PC-9 (cell line): ENCODE measurements around the gene TRIM37. TPM values are rescaled to one million over a fixed set of nuclear protein-coding genes. Genes with fewer than 3 reads are reported as not detected.

Source experiments
- BruUV-seq: library from RNA; stranded (reverse); fragments of 400-500 nt; replicated peaks from 2 replicates; lab custom pipeline; 2021; lab: Mats Ljungman, UMichigan
- CTCF ChIA-PET: fragments of 300-600 bp; sonication (Branson Sonifier 250); formaldehyde crosslinking; loops from one replicate; lab custom pipeline; 2022; ENCODE audit warnings: antibody characterized with exemption; lab: Charles Lee
- POLR2A ChIA-PET: fragments of 300-600 bp; sonication (Branson Sonifier 250); formaldehyde crosslinking; loops from one replicate; lab custom pipeline; 2022; ENCODE audit warnings: antibody characterized with exemption; ENCODE audit not compliant: unreplicated experiment; lab: Charles Lee
- DNase-seq, 2 experiments: peaks; one replicate each; pipeline versions ENCODE4 v3.0.0 to v3.0.0-alpha.2; 2015 to 2022; ENCODE audit warnings: mixed read lengths in 1 of 2
- H2AFZ ChIP-seq: fragments of 200-600 bp; sonication (generic); 2 replicates; pipeline ENCODE4 v1.8.1; 2017; ENCODE audit warnings: antibody characterized with exemption
- H3F3A ChIP-seq: fragments of 200-600 bp; sonication (generic); 2 replicates; pipeline ENCODE4 v1.8.1; 2017; ENCODE audit warnings: antibody characterized with exemption, mild to moderate bottlenecking, low read depth; ENCODE audit not compliant: insufficient read depth
- H3K27ac ChIP-seq: fragments of 200-600 bp; sonication (generic); 2 replicates; pipeline ENCODE4 v1.6.1; 2016; ENCODE audit warnings: mixed run types
- H3K27me3 ChIP-seq: fragments of 200-600 bp; sonication (generic); 2 replicates; pipeline ENCODE4 v1.6.1; 2016; ENCODE audit warnings: low read depth, mixed run types; ENCODE audit not compliant: insufficient read depth
- H3K36me3 ChIP-seq: fragments of 200-600 bp; sonication (generic); 2 replicates; pipeline ENCODE4 v1.6.1; 2016; ENCODE audit warnings: low read depth, mixed run types
- H3K4me1 ChIP-seq: fragments of 200-600 bp; sonication (generic); replicated peaks from 2 replicates; pipeline ENCODE4 v1.6.1; 2016; ENCODE audit warnings: mixed run types; ENCODE audit not compliant: insufficient read depth
- H3K4me2 ChIP-seq: fragments of 200-600 bp; sonication (generic); 2 replicates; pipeline ENCODE4 v1.6.1; 2017; ENCODE audit warnings: mixed run types
- H3K4me3 ChIP-seq: fragments of 200-600 bp; sonication (generic); 2 replicates; pipeline ENCODE4 v1.6.1; 2016; ENCODE audit warnings: mixed run types
- H3K79me2 ChIP-seq: fragments of 200-600 bp; sonication (generic); 2 replicates; pipeline ENCODE4 v1.6.1; 2017; ENCODE audit warnings: low read depth, mixed run types
- H3K9me2 ChIP-seq: fragments of 200-600 bp; sonication (generic); 2 replicates; pipeline ENCODE4 v1.8.1; 2017; ENCODE audit warnings: mild to moderate bottlenecking; ENCODE audit not compliant: insufficient read depth
- H3K9me3 ChIP-seq: fragments of 200-600 bp; sonication (generic); 2 replicates; pipeline ENCODE4 v1.8.1; 2016; ENCODE audit warnings: low read depth; ENCODE audit not compliant: insufficient read depth
- H4K20me1 ChIP-seq: fragments of 200-600 bp; sonication (generic); 2 replicates; pipeline ENCODE4 v1.8.1; 2017; ENCODE audit not compliant: insufficient read depth
- EZH2 ChIP-seq: fragments of 200-600 bp; sonication (generic); IDR thresholded peaks from 2 replicates; pipeline ENCODE4 v1.8.0; 2017; ENCODE audit warnings: antibody characterized with exemption, low read depth
- intact Hi-C: fragments of 100-400 bp; cut with micrococcal nuclease; formaldehyde crosslinking; loops from one replicate; pipeline ENCODE4 v1.10.0; 2022; ENCODE audit not compliant: unreplicated experiment
- total RNA-seq: library from RNA; stranded (reverse); gene quantifications from 2 replicates; pipeline ENCODE4 v1.2.3, GENCODE V29; 2021
- TF ChIP-seq, protein P1 (sequence below): fragments of 200-600 bp; sonication (generic); conservative IDR thresholded peaks from 2 replicates; pipeline ENCODE4 v1.6.1; 2017; ENCODE audit warnings: mixed run types, antibody characterized with exemption, mild to moderate bottlenecking, moderate library complexity

TRIM37 gene
- total RNA-seq, 1 experiment from 2014 or later, result 24.6 TPM

- no peaks in the 10 kb centered on the region for H3K27me3 ChIP-seq
- no peaks in the 10 kb centered on the region for H3K9me3 ChIP-seq
- TF ChIP-seq, protein P1, sequence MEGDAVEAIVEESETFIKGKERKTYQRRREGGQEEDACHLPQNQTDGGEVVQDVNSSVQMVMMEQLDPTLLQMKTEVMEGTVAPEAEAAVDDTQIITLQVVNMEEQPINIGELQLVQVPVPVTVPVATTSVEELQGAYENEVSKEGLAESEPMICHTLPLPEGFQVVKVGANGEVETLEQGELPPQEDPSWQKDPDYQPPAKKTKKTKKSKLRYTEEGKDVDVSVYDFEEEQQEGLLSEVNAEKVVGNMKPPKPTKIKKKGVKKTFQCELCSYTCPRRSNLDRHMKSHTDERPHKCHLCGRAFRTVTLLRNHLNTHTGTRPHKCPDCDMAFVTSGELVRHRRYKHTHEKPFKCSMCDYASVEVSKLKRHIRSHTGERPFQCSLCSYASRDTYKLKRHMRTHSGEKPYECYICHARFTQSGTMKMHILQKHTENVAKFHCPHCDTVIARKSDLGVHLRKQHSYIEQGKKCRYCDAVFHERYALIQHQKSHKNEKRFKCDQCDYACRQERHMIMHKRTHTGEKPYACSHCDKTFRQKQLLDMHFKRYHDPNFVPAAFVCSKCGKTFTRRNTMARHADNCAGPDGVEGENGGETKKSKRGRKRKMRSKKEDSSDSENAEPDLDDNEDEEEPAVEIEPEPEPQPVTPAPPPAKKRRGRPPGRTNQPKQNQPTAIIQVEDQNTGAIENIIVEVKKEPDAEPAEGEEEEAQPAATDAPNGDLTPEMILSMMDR, result no peak
- no peak for TF ChIP-seq EZH2
- BruUV-seq, result no TSS peak
- intact Hi-C loops, result loop anchor here (1.0 to 10.0 kb wide), 3 partner anchors 293 to 689 kb away; no protein-coding TSS in a partner anchor
- H3K79me2 ChIP-seq, result no peaks in the 10 kb centered on the region
- no peaks in the 10 kb centered on the region for H3K9me2 ChIP-seq
- CTCF ChIA-PET, result interaction anchor here (0.6 to 0.7 kb wide), 2 partner anchors 88 to 1068 kb away, joined by 6 to 12 read pairs; no protein-coding TSS in a partner anchor
- H3K4me1 ChIP-seq, result no peaks in the 10 kb centered on the region
- H3K27ac ChIP-seq, result no peak overlapping the region
- no peak for DNase-seq
- no peak overlapping the region for H3K4me2 ChIP-seq
- H2AFZ ChIP-seq, result no peak overlapping the region
- H3K4me3 ChIP-seq, result no peak overlapping the region
- no peaks in the 10 kb centered on the region for H4K20me1 ChIP-seq
- H3K36me3 ChIP-seq, result peaks cover 5% of the 10 kb centered on the region; the same call in 1 of the 2 replicates
- peaks cover 10% of the 10 kb centered on the region; the same call in 1 of the 2 replicates for H3F3A ChIP-seq
- POLR2A ChIA-PET, result no interaction called here
These were observed 102.8 kb downstream of the TRIM37 start for GRCh38 chr17:59003860-59004259.

DNA sequence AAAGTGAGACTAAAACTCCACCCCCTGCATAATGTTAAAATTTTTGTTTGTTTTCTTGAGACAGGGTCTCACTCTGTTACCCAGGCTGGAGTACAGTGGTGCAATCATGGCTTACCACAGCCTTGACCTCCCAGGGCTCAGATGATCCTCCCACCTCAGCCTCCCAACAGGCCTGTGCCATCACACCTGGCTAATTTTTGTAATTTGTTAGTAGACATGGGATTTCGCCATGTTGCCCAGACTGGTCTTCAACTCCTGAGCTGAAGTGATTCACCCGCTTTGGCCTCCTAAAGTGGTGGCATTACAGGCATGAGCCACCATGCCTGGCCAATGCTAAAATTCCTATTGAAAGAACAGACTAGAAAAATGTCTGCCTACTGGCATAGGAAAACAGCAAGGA, 103.8 kb downstream of the TRIM37 start:
- ChIA-PET CTCF (no interaction called here), POLR2A (no interaction called here)
- no peaks in the 10 kb centered on the region for H3K9me2 ChIP-seq
- H4K20me1 ChIP-seq, result no peaks in the 10 kb centered on the region
- no peak overlapping the region for H3K4me3 ChIP-seq
- no peak overlapping the region for H2AFZ ChIP-seq
- H3K4me1 ChIP-seq, result peaks cover 9% of the 10 kb centered on the region
- no TSS peak for BruUV-seq
- DNase-seq, result no peak
- intact Hi-C loops, result loop anchor here (10.0 kb wide), 1 partner anchor 688 kb away; no protein-coding TSS in a partner anchor
- H3K9me3 ChIP-seq, result no peaks in the 10 kb centered on the region
- no peaks in the 10 kb centered on the region for H3K79me2 ChIP-seq
- TF ChIP-seq, protein P1, result no peak
- no peak for TF ChIP-seq EZH2
- peaks cover 5% of the 10 kb centered on the region; the same call in 1 of the 2 replicates for H3K36me3 ChIP-seq
- peaks cover 10% of the 10 kb centered on the region; the same call in 1 of the 2 replicates for H3F3A ChIP-seq
- no peaks in the 10 kb centered on the region for H3K27me3 ChIP-seq
- no peak overlapping the region for H3K27ac ChIP-seq
- H3K4me2 ChIP-seq, result no peak overlapping the region

DNA sequence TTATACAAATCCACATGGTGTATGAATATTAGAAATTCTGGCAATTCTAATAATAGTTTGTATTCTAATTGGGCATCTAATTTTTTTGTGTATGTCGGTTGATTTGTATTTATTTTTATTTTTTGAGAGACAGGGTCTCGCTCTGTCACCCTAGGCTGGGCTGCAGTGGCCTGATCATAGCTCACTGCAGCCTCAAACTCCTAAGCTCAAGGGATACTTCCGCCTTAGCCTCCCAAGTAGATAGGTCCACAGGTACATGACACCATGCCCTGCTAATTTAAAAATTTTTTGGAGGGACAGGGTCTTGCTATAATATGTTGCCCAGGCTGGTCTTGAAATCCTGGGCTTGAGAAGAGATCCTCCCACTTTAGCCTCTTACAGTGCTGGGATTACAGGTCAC, 104.6 kb downstream of the TRIM37 start:
- Histone ChIP-seq H3F3A (peaks cover 10% of the 10 kb centered on the region; the same call in 1 of the 2 replicates), H3K79me2 (no peaks in the 10 kb centered on the region), H3K9me3 (no peaks in the 10 kb centered on the region), H2AFZ (no peak overlapping the region), H3K27me3 (no peaks in the 10 kb centered on the region), H3K4me1 (peaks cover 12% of the 10 kb centered on the region), H3K9me2 (no peaks in the 10 kb centered on the region), H3K4me3 (no peak overlapping the region), H3K36me3 (peaks cover 5% of the 10 kb centered on the region; the same call in 1 of the 2 replicates), H3K27ac (no peak overlapping the region), H4K20me1 (no peaks in the 10 kb centered on the region), H3K4me2 (no peak overlapping the region)
- BruUV-seq, result no TSS peak
- intact Hi-C loops, result loop anchor here (10.0 kb wide), 1 partner anchor 687 kb away; no protein-coding TSS in a partner anchor
- ChIA-PET POLR2A (no interaction called here), CTCF (no interaction called here)
- no peak for DNase-seq
- no peak for TF ChIP-seq EZH2
- TF ChIP-seq, protein P1, result no peak
